SK-N-SH treated with all-trans-retinoic acid at 6 μM for 48 hours (cell line): ENCODE data around the gene EPS8L2.

Experiments
- ATAC-seq: fragments of 200-7000 bp; cut with Tn5 transposase; 3 replicates; pipeline ENCODE4 v1.9.1; 2020; ENCODE audit warnings: mild to moderate bottlenecking, moderate library complexity
- ARNTL ChIP-seq: fragments of 450-650 bp; formaldehyde crosslinking; IDR thresholded peaks from 2 replicates; pipeline ENCODE4 v1.5.0; 2020; ENCODE audit warnings: low read depth, mild to moderate bottlenecking, moderate library complexity, borderline replicate concordance
- BACH2 ChIP-seq: fragments of 250-450 bp; sonication (Bioruptor Pico); IDR thresholded peaks from 2 replicates; pipeline ENCODE4 v1.9.0; 2021; ENCODE audit warnings: mild to moderate bottlenecking, borderline replicate concordance
- CREB5 ChIP-seq: fragments of 250-450 bp; sonication (Bioruptor Pico); IDR thresholded peaks from 2 replicates; pipeline ENCODE4 v1.5.1; 2020; ENCODE audit warnings: low read depth, mild to moderate bottlenecking, moderate library complexity
- CSDC2 ChIP-seq: fragments of 250-450 bp; sonication (Bioruptor Pico); IDR thresholded peaks from 2 replicates; pipeline ENCODE4 v1.5.0; 2020; ENCODE audit warnings: mild to moderate bottlenecking, moderate library complexity
- ESRRG ChIP-seq: fragments of 250-450 bp; sonication (Bioruptor Pico); IDR thresholded peaks from 2 replicates; pipeline ENCODE4 v1.6.1; 2021; ENCODE audit warnings: mild to moderate bottlenecking
- ISL1 ChIP-seq: fragments of 250-450 bp; sonication (Bioruptor Pico); IDR thresholded peaks from 2 replicates; pipeline ENCODE4 v2.1.2; 2022; ENCODE audit warnings: mild to moderate bottlenecking, moderate library complexity
- OSR1 ChIP-seq: fragments of 250-450 bp; sonication (Bioruptor Pico); IDR thresholded peaks from 2 replicates; pipeline ENCODE4 v1.8.0; 2022; ENCODE audit warnings: moderate library complexity, mild to moderate bottlenecking, inconsistent platforms
- PATZ1 ChIP-seq: fragments of 250-450 bp; sonication (Bioruptor Pico); IDR thresholded peaks from 2 replicates; pipeline ENCODE4 v1.8.0; 2020; ENCODE audit warnings: mild to moderate bottlenecking, moderate library complexity, borderline replicate concordance
- POU6F1 ChIP-seq: fragments of 250-450 bp; sonication (Bioruptor Pico); IDR thresholded peaks from 2 replicates; pipeline ENCODE4 v1.8.0; 2021; ENCODE audit warnings: low read depth, mild to moderate bottlenecking, moderate library complexity, borderline replicate concordance
- PPARA ChIP-seq: fragments of 250-450 bp; sonication (Bioruptor Pico); IDR thresholded peaks from 2 replicates; pipeline ENCODE4 v1.5.0; 2020; ENCODE audit warnings: mild to moderate bottlenecking, borderline replicate concordance
- RARB ChIP-seq: fragments of 250-450 bp; sonication (Bioruptor Pico); IDR thresholded peaks from 2 replicates; pipeline ENCODE4 v1.8.0; 2021; ENCODE audit warnings: mild to moderate bottlenecking, moderate library complexity
- SNAI2 ChIP-seq: fragments of 250-450 bp; sonication (Bioruptor Pico); IDR thresholded peaks from 2 replicates; pipeline ENCODE4 v1.5.0; 2020; ENCODE audit warnings: mild to moderate bottlenecking, moderate library complexity
- TCF4 ChIP-seq: fragments of 250-450 bp; sonication (Bioruptor Pico); IDR thresholded peaks from 2 replicates; pipeline ENCODE4 v1.8.0; 2021; ENCODE audit warnings: mild to moderate bottlenecking, moderate library complexity, borderline replicate concordance
- TSHZ2 ChIP-seq: fragments of 250-450 bp; sonication (Bioruptor Pico); IDR thresholded peaks from 2 replicates; pipeline ENCODE4 v1.5.0; 2020; ENCODE audit warnings: mild to moderate bottlenecking, moderate library complexity
- ZFP3 ChIP-seq: fragments of 250-450 bp; sonication (Bioruptor Pico); IDR thresholded peaks from 2 replicates; pipeline ENCODE4 v1.5.0; 2020; ENCODE audit warnings: mild to moderate bottlenecking, moderate library complexity
- ZFP30 ChIP-seq: fragments of 450-650 bp; formaldehyde crosslinking; IDR thresholded peaks from 2 replicates; pipeline ENCODE4 v1.5.0; 2022; ENCODE audit warnings: mild to moderate bottlenecking, moderate library complexity
- ZNF70 ChIP-seq: fragments of 450-650 bp; formaldehyde crosslinking; IDR thresholded peaks from 2 replicates; pipeline ENCODE4 v1.5.0; 2020; ENCODE audit warnings: mild to moderate bottlenecking, moderate library complexity
- ZNF8 ChIP-seq: fragments of 450-650 bp; formaldehyde crosslinking; IDR thresholded peaks from 2 replicates; pipeline ENCODE4 v1.5.0; 2020; ENCODE audit warnings: mild to moderate bottlenecking, moderate library complexity

EPS8L2 gene

GRCh38 chr11:763073-763463, 57.0 kb downstream of the EPS8L2 start:
- TF ChIP-seq ISL1 (CRISPR knock-in tag) (no peak), SNAI2 (no peak), CREB5 (no peak), ZNF70 (no peak), ESRRG (CRISPR knock-in tag) (no peak), PPARA (CRISPR knock-in tag) (no peak), PATZ1 (CRISPR knock-in tag) (no peak), CSDC2 (CRISPR knock-in tag) (no peak), OSR1 (CRISPR knock-in tag) (no peak), ZFP3 (CRISPR knock-in tag) (no peak), POU6F1 (CRISPR knock-in tag) (no peak), TCF4 (no peak), ARNTL (CRISPR knock-in tag) (no peak), BACH2 (no peak)
- no peak for ATAC-seq

GRCh38 chr11:763549-764321, 57.7 kb downstream of the EPS8L2 start:
- no peak; the same call in 2 of the 3 replicates for ATAC-seq
- TF ChIP-seq POU6F1 (CRISPR knock-in tag), result no peak
- TF ChIP-seq PATZ1 (CRISPR knock-in tag), result no peak
- TF ChIP-seq OSR1 (CRISPR knock-in tag), result no peak
- no peak for TF ChIP-seq TCF4
- no peak for TF ChIP-seq RARB
- TF ChIP-seq ZNF70, result no peak
- TF ChIP-seq ZFP30 (CRISPR knock-in tag), result no peak
- no peak for TF ChIP-seq ZNF8 (CRISPR knock-in tag)
- TF ChIP-seq BACH2, result no peak
- TF ChIP-seq CSDC2 (CRISPR knock-in tag), result no peak

- ATAC-seq, result no peak; the same call in 2 of the 3 replicates
- TF ChIP-seq TSHZ2 (CRISPR knock-in tag), result no peak
- TF ChIP-seq POU6F1 (CRISPR knock-in tag), result no peak
- no peak for TF ChIP-seq ZNF70
Measured at GRCh38 chr11:764322-765024, 58.4 kb downstream of the EPS8L2 start.
